Uterus (tissue), 4 donors: ENCODE data around the gene FGG. TPM values are rescaled to one million over a fixed set of nuclear protein-coding genes. Genes with fewer than 3 reads are reported as not detected.

ENCODE experiments used
- DNase-seq, 2 donors: peaks; one replicate each; pipeline ENCODE4 v3.0.0-alpha.2; 2019 to 2020
- H3K27ac ChIP-seq, 2 donors: fragments of 200-600 bp; sonication (generic); 1 replicate in 1 of 2; 2 replicates in 1 of 2; pipeline ENCODE4 v1.5.1; 2016 to 2018
- H3K27me3 ChIP-seq, 2 donors: fragments of 200-600 bp; sonication (generic); one replicate each; pipeline ENCODE4 v1.5.1; 2018 to 2019; ENCODE audit warnings: control low read depth in 1 of 2
- H3K36me3 ChIP-seq, 2 donors: fragments of 200-600 bp; sonication (generic); one replicate each; pipeline ENCODE4 v1.5.1; 2019; ENCODE audit warnings: control low read depth in 1 of 2
- H3K4me1 ChIP-seq, 2 donors: fragments of 200-600 bp; sonication (generic); one replicate each; pipeline ENCODE4 v1.5.1; 2018 to 2019; ENCODE audit warnings: control low read depth in 1 of 2
- H3K4me3 ChIP-seq, 2 donors: fragments of 200-600 bp; sonication (generic); 1 replicate in 1 of 2; 2 replicates in 1 of 2; pipeline ENCODE4 v1.5.1; 2018 to 2019; ENCODE audit warnings: mild to moderate bottlenecking in 1 of 2
- H3K9me3 ChIP-seq, 2 donors: fragments of 200-600 bp; sonication (generic); one replicate each; pipeline ENCODE4 v1.5.1; 2019; ENCODE audit warnings: control low read depth in 1 of 2
- CTCF ChIP-seq, 4 experiments: fragments of 200-600 bp in 2 of 4; fragments of 450-650 bp in 2 of 4; sonication (generic) in 2 of 4; IDR thresholded peaks; one replicate each; pipeline ENCODE4 v1.5.1; 2016 to 2019; ENCODE audit warnings: antibody characterized with exemption in 4 of 4, mild to moderate bottlenecking in 2 of 4, moderate library complexity in 1 of 4
- POLR2A ChIP-seq, 2 donors: fragments of 450-650 bp; IDR thresholded peaks; one replicate each; pipeline ENCODE4 v1.6.1; 2016; ENCODE audit warnings: antibody characterized with exemption in 2 of 2, mild to moderate bottlenecking in 1 of 2, moderate library complexity in 1 of 2
- intact Hi-C: fragments of 100-400 bp; cut with DNase I; formaldehyde crosslinking; loops from one replicate; pipeline ENCODE4 v1.15.1; 2023; ENCODE audit warnings: low total_unique reads
- total RNA-seq, 4 donors: library from RNA; depleted of rRNA in 3 of 4; stranded (reverse); fragments of >200 nt in 3 of 4; gene quantifications; one replicate each; pipeline versions ENCODE4 v1.1.0 to v1.2.4, GENCODE V29; 2014 to 2023
- donor health status: DM: yes; HTN: yes; CAD: no.

The FGG gene
- total RNA-seq, 4 donors from 2014 or later: 0.61 TPM; not detected in 3

GRCh38 chr4:154560824-154561231 is 51.6 kb downstream of the FGG start:
- Histone ChIP-seq H3K27me3 (no peaks in the 10 kb centered on the region), H3K4me3 (no peak overlapping the region), H3K9me3 (no peaks in the 10 kb centered on the region), H3K36me3 (no peaks in the 10 kb centered on the region), H3K27ac (no peak overlapping the region), H3K4me1 (no peaks in the 10 kb centered on the region)
- intact Hi-C loops: no loop called here
- DNase-seq: no peak
- no peak for TF ChIP-seq POLR2A (IDR thresholded peaks at IDR 0.05)
- no peak for TF ChIP-seq CTCF (IDR thresholded peaks at IDR 0.05)

GRCh38 chr4:154560419-154560801 is 52.0 kb downstream of the FGG start:
- H3K4me1 ChIP-seq: no peaks in the 10 kb centered on the region
- DNase-seq: no peak
- no peaks in the 10 kb centered on the region for H3K36me3 ChIP-seq
- H3K27me3 ChIP-seq: no peaks in the 10 kb centered on the region
- TF ChIP-seq CTCF (IDR thresholded peaks at IDR 0.05) (no peak), POLR2A (IDR thresholded peaks at IDR 0.05) (no peak)
- intact Hi-C loops: no loop called here
- H3K9me3 ChIP-seq: no peaks in the 10 kb centered on the region
- H3K27ac ChIP-seq: no peak overlapping the region
- H3K4me3 ChIP-seq: no peak overlapping the region

- no peak overlapping the region for H3K4me3 ChIP-seq
- H3K27ac ChIP-seq: no peak overlapping the region
- no peaks in the 10 kb centered on the region for H3K27me3 ChIP-seq
- no peaks in the 10 kb centered on the region for H3K4me1 ChIP-seq
- DNase-seq: no peak
- H3K9me3 ChIP-seq: no peaks in the 10 kb centered on the region
- intact Hi-C loops: no loop called here
- no peaks in the 10 kb centered on the region for H3K36me3 ChIP-seq
- TF ChIP-seq CTCF (IDR thresholded peaks at IDR 0.05) (no peak), POLR2A (IDR thresholded peaks at IDR 0.05) (no peak)
Measured at GRCh38 chr4:154559494-154560418, 52.7 kb downstream of the FGG start.

GRCh38 chr4:154559141-154559493 is 53.3 kb downstream of the FGG start:
- TF ChIP-seq CTCF (IDR thresholded peaks at IDR 0.05) (no peak), POLR2A (IDR thresholded peaks at IDR 0.05) (no peak)
- intact Hi-C loops: no loop called here
- H3K36me3 ChIP-seq: no peaks in the 10 kb centered on the region

More at GRCh38 chr4:154559141-154559493, 53.3 kb downstream of the FGG start:
- no peak overlapping the region for H3K27ac ChIP-seq
- no peaks in the 10 kb centered on the region for H3K9me3 ChIP-seq
- H3K4me3 ChIP-seq: no peak overlapping the region
- DNase-seq: no peak
- no peaks in the 10 kb centered on the region for H3K4me1 ChIP-seq
- H3K27me3 ChIP-seq: no peaks in the 10 kb centered on the region

Other genes starting within 250 kb of the FGG start
- gene DCHS2, start 120.9 kb downstream of the FGG start, total RNA-seq: 10 to 100 TPM; 10.6 to 51.4 (median 17.5) TPM
- gene PLRG1, start 62.3 kb downstream of the FGG start, total RNA-seq: 10 to 100 TPM; 24.1 to 99.1 (median 85.2) TPM
- 1 to 10 TPM in 1 of 4 donors, not detected in 3; 1.1 TPM for gene FGB, start 49.6 kb downstream of the FGG start, total RNA-seq
- 1 to 10 TPM in 1 of 4 donors, not detected in 3; 1.6 TPM for gene FGA, start 21.9 kb downstream of the FGG start, total RNA-seq
- 1 to 10 TPM in 2 of 4 donors, not detected in 2; 1.1 to 3.8 TPM for gene LRAT, start 131.3 kb upstream of the FGG start, total RNA-seq
- 1 to 10 TPM in 1 of 4 donors, not detected in 3; 1.1 TPM for gene RBM46, start 168.6 kb upstream of the FGG start, total RNA-seq